Fibroblast of the aortic adventitia (primary cell): ENCODE measurements around the gene FLVCR1. TPM values are rescaled to one million over a fixed set of nuclear protein-coding genes. Genes with fewer than 3 reads are reported as not detected.
"Not testable (repeated sequence)": the region's sequence is repeated elsewhere in the genome, so short reads cannot be mapped to it uniquely, and the experiment has no call there.

Source experiments
- DNase-seq: peaks from one replicate; pipeline ENCODE4 v3.0.0-alpha.2; 2010; ENCODE audit warnings: low read depth
- H3K4me3 ChIP-seq: 2 replicates; pipeline ENCODE4 v1.5.1; 2011; ENCODE audit warnings: low read depth, mild to moderate bottlenecking, control low read depth, low read length, moderate library complexity
- CTCF ChIP-seq: IDR thresholded peaks from 2 replicates; pipeline ENCODE4 v1.5.1; 2011; ENCODE audit warnings: mild to moderate bottlenecking, low read length, control low read depth, inconsistent platforms; ENCODE audit not compliant: insufficient read depth
- total RNA-seq: library from RNA; depleted of rRNA; stranded (reverse); fragments of >200 nt; gene quantifications from 2 replicates; pipeline ENCODE4 v1.2.3, GENCODE V29; 2012; ENCODE audit warnings: low replicate concordance

The FLVCR1 gene
- total RNA-seq, 1 donor = 5.8 TPM

GRCh38 chr1:212824201-212824600 lies 33.9 kb upstream of the FLVCR1 start:
- TF ChIP-seq CTCF = no peak
- no peak for DNase-seq
- no peak overlapping the region for H3K4me3 ChIP-seq

GRCh38 chr1:212825798-212826452 lies 32.1 kb upstream of the FLVCR1 start:
- no peak for TF ChIP-seq CTCF
- no peak overlapping the region for H3K4me3 ChIP-seq
- DNase-seq = no peak

GRCh38 chr1:212827171-212827776 lies 30.8 kb upstream of the FLVCR1 start:
- no peak for TF ChIP-seq CTCF
- no peak for DNase-seq
- H3K4me3 ChIP-seq = no peak overlapping the region

- TF ChIP-seq CTCF = no peak
- H3K4me3 ChIP-seq = no peak overlapping the region
- no peak for DNase-seq
Measured at GRCh38 chr1:212827831-212828278, 30.2 kb upstream of the FLVCR1 start.

- no peak overlapping the region for H3K4me3 ChIP-seq
- DNase-seq = no peak
- TF ChIP-seq CTCF = no peak
Measured at GRCh38 chr1:212828395-212828794, 29.7 kb upstream of the FLVCR1 start.

- H3K4me3 ChIP-seq, DNase-seq: not testable (repeated sequence)
Measured at GRCh38 chr1:212833211-212834207, 24.6 kb upstream of the FLVCR1 start.

GRCh38 chr1:212838145-212838544 lies 19.9 kb upstream of the FLVCR1 start:
- no peak for TF ChIP-seq CTCF
- DNase-seq = no peak
- H3K4me3 ChIP-seq = no peak overlapping the region

GRCh38 chr1:212844521-212844920 lies 13.6 kb upstream of the FLVCR1 start:
- DNase-seq, H3K4me3 ChIP-seq: not testable (repeated sequence)
